HG03064 (cell line): ENCODE results near the gene NCS1.

Source experiments
- ATAC-seq: cut with Tn5 transposase; IDR thresholded peaks from one replicate; pipeline ENCODE4 v1.9.1; 2021; ENCODE audit warnings: low read depth; ENCODE audit not compliant: unreplicated experiment

Gene NCS1

DNA sequence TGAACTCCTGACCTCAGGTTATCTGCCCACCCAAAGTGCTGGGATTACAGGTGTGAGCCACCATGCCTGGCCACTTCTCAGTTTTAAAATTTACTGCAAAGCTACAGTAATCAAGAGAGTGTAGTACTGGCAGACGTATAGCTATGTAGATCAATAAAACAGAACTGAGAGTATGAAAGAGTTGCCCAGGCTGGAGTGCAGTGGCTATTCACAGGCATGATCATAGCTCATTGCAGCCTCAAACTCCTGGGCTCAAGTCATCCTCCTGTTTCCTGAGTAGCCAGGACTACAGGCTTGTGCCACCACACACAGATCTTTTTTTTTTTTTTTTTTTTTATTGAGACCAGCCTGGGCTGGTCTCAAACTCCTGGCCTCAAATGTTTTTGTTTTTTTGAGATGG lies 26.5 kb upstream of the NCS1 start:
- no peak for ATAC-seq

DNA sequence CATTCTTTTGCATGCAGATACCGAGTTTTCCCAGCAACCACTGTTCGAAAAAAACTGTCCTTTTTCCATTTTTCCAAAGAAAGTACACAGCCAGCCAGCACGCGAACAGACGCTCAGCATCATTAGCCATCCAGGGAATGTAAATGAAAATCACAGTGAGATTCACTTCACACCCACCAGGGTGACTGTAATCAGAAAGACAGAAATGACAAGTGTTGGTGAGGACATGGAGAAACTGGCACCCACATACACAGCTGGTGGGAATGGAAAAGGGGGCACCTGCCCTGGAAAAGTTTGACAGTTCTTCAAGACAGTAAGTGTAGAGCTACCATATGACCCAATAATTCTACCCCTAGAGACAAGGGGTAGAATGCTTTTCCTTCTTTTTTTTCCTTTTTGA lies 25.0 kb upstream of the NCS1 start:
- ATAC-seq = no peak

DNA sequence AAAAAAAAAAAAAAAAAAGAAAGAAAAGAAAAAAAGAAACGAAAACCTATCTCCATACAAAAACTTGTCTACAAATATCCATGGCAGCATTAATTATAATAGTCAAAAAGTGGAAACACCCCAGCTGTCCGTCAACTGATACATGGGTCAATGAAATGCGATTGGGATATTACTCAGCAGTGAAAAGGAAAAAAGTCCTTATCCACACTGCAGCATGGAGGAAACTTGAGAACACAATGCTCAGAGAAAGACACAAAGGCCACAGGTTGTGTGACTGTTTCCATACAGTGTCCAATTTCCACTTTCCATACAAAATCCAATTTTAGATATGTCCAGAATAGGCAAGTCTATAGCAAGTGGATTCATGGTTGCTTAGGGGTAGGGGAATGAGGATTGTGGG lies 24.3 kb upstream of the NCS1 start:
- no peak for ATAC-seq

DNA sequence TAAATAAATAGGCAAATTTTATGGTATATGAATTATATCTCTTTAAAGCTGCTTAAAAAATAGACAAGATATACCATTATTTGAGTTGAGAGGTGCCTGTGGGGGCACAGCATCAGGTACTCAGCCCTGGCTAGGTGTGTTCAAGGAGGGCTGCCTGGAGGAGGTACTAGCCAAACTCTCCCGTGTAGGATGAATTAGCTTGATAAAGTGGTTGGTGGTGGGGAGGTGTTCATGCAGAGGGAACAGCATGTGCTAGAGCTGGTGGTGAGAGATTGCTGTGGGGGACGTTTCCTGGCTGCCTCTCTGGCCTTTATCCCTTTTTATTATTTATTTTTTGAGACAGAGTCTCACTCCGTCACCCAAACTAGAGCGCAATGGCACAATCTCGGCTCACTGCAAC lies 23.2 kb upstream of the NCS1 start:
- ATAC-seq = no peak

DNA sequence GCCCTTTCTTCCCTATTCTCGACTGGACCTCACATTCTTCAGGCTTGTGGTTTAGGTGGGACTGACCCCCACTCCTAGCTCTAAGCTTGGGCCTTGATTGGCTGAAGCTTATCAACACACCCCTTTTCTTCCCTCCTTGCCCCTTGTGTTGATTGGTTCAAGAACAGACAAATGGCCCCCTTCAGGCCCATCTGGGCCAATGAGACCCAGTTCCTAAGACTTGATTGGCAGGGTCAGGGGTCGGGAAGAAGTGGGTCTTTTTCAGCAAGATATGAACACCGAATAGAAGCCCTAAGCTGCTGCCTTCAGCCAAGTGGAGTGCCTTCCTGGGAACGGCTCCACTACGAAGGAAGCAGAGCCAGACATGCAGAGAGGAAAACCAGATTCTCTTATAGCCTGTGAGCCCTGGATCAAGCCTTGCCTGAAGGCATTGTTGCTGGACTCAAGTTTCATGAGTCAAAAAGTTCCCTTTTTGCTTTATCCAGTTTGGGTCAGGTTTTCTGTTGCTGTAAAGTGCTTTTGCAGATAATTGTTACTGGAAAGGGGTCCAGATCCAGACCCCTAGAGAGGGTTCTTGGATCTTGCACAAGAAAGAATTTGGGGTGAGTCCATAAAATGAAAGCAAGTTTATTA lies 22.4 kb upstream of the NCS1 start:
- ATAC-seq = no peak

DNA sequence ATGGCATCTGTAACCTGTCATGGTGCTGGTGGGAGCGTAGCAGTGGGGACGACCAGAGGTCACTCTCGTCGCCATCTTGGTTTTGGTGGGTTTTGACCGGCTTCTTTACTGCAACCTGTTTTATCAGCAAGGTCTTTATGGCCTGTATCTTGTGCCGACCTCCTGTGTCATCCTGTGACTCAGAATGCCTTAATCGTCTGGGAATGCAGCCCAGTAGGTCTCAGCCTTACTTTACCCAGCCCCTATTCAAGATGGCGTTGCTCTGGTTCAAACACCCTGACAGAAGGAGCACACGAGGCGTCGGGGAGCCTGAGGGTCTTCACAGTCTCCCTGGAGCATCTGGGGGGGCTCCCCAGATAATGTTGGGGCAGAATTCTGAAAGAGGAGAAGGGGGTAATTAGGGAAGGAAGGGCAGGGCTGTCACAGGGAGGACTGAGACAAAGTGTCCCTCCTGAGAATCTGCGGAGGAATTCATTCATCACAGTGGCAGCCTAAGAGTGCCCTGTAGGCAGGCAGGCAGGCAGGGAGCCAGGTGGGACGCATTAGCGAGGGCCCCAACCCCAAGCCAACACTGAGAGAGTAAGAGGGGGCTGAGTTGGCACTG lies 21.3 kb upstream of the NCS1 start:
- ATAC-seq = no peak

DNA sequence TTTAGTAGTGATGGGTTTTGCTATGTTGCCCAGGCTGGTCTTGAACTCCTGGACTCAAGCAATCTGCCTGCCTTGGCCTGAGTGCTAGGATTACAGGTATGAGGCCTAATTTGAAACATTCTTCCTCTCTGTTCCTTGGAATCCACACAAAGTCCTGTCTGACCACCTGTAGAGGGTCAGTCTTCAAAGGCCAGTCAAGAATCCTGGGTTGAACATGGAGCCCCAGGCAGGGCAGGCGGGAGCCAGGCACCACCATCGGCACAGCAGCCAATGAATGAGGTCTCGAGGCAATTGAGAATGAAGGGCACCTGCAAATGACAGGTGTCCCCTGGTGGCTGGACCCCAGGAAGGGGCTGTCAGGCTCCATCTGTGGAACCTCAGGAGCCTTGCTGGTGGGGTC lies 17.4 kb upstream of the NCS1 start:
- ATAC-seq = no peak

DNA sequence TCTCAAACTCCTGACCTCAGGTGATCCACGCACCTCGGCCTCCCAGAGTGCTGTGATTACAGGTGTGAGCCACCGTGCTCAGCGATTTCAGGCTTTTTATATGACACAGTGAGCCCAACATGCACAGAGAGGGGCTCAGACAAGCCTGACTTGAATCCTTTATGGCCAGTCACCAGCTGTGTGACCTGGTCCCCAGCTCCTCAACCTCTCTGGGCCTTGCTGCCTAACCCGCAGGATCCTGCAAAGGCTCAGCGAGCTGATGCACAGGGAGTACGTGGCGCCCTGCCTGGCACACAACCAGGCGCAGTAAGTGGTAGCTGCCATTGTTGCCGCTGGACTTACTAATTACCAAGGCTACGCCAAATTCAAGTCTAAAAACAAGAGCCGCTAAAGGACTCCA lies 16.6 kb upstream of the NCS1 start:
- ATAC-seq = no peak

DNA sequence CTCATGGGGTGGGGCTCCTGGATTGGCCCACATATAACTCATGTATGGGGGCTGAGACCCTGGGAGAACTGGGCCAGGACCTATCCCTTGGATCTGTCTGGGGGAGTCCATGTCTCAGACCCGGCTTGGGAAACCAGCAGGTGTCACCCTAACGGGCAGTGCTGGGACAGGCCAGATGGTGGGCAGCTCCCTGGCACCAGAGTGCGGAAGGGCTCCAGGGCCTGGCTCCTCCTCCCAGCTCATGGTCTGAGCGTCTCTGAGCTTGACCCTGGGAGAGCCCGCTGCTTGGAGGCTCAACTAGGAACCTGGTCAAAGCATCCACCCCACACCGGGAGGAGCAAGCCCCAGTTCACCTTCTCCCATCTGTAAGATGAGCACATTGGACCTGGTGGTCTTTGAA lies 15.5 kb upstream of the NCS1 start:
- no peak for ATAC-seq

DNA sequence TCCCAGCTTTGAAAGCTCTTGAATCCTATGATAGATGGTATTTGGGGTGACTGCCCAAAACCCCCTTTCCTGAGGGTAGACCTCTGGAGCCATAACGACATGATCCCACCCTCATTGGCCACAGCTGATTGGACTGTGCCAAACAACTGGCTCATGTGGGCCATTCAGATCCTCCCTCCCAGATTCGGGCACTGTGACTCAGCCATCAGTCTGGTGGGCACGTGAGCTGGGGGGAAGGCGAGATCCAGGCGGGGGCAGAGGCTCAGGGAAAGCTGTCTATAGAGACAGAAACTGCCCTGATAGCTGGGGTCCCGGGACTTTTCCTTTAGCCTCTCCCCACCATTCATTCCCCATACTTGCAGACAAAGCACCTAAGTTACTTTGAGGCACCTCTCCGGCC lies 15.1 kb upstream of the NCS1 start:
- no peak for ATAC-seq

DNA sequence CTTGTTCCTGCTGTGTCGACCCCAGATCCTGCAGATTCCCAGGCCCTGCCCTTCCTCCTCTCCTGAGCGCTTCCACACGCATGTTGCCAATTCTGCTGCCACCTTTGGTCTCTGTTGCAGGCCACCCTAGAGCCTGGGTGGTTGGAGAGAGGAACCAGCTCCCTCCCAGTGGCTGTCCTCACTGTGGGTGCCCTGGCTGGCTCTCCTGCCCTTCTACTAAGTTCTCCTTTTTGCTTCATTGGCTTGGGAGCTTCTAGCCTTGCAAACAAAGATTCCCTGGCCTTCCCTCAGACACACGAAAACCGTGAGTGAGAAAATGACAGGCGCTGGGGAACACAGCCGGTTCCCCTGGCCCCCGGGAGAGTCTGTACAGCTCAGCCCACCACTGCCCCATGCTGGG lies 14.2 kb upstream of the NCS1 start:
- ATAC-seq = no peak

DNA sequence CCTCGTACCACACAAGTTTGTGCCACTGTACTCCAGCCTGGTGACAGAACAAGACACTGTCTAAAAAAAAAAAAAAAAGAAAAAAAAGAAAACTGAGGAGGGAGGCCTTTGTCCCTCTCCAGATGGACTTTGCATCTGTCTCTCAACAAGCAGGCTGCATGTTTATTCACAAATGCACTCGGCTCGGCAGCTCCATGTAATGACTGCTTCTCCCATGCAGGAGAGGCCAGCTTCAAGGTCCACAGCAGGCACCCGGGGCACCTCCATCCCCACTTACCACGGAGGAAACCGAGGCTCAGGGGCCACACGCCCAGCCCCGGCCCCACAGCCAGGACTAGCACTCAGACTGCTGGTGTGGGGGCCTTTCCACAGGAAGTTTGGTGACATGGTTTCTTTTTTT lies 13.1 kb upstream of the NCS1 start:
- ATAC-seq = no peak

DNA sequence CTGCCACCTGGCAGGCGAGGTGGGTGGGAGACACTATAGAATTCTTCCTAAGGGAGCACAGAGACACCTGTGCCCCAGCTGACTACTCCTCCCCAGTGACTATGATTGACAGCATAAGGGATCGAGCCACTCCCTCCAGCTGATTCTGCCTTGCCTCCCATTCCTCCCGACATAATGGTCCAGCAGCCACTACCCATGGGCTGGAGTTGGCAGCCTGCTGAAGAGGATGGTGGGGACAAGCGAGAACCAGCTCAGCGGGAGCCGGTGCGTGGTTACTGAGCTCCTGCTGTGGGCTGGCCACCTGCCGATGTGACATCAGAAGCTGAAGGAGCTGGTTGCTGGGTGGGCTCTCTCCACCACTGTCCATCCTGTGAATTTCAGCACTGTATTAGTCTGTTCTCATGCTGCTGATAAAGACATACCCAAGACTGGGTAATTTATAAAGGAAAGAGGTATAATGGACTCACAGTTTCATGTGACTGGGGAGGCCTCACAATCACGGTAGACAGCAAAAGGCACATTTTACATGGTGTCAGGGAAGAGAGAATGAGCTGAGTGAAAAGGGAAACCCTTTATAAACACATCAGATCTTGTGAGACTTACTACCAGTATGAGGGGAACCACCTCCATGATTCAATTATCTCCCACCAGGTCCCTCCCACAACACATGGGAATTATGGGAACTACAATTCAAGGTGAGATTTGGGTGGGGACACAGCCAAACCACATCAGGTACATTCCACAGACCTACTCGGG lies 12.1 kb upstream of the NCS1 start:
- ATAC-seq = no peak

DNA sequence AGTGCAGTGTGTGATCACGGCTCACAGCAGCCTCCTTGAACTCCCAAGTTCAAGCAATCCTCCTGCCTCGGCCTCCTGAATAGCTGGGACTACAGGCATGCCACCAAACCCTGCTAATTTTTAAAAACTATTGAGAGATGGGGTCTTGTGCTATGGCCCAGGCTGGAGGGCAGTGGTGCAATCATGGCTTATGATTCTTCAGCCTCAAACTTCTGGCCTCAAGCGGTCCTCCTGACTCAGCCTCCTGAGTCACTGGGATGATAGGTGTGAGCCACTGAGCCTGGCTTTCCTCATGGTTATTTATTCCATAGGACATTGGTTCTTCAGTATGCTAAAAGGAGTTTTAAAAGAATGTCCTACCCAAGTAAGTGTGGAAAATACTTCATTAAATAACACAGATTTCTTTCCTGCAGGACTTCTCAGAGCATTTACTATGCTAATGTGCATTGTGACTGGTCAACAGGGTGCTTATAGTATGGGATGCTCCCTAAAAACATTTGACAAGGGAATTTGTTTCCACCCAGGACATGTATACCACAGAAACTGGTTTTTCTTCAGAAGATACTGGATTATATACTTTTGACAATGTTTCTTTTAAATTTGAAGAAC lies 11.2 kb upstream of the NCS1 start:
- ATAC-seq = no peak

DNA sequence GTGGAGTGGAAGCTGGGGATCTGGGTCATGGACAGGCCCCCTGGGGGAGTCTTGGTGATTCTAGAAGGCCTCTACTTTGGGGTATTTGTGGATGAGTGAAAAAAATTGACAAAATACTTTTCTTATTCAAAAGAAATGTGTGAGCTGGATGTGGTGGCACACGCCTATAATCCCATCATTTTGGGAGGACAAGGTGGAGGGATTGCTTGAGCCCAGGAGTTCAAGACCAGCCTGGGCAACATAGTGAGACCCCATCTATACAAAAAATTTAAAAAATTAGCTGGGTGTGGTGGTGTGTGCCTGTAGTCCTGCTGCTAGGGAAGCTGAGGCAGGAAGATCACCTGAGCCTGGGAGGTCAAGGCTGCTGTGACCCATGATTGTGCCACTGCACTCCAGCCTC lies 6.6 kb upstream of the NCS1 start:
- no peak for ATAC-seq

DNA sequence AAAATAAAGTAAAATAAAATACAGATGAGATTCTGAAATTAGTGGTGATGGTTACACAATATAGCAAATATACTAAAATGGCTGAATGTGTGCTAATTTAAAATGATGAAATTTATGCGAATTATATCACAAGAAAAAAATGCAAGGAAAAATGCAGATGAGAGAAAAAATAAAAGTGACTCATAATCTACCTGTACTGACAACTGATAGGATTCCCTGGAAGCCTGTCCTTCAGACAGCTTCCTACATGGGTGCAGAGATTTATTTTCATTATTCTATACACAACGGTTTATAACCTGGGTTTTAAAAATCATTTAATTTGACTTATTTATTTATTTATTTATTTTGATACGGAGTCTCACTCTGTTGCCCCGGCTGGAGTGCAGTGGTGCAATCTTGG lies 5.8 kb upstream of the NCS1 start:
- ATAC-seq = no peak

DNA sequence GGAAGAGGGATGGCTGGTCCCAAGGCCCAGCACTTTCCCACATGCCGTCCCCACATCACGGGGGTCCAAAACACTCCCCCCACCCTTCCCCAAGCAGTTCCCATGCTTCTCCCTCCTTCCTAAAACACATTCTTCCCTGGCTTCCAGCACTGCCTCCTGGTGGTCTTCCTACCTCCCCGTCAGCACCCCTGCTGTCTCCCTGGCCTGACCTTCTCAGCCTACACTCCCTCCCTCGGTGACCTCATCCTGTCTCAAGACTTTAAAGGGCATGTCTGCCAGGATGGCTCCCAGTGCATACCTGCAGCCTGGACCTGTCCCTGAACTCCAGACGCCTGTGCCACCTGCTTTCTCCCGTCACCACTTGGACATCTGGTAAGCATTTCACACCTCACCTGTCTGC lies 4.3 kb upstream of the NCS1 start:
- ATAC-seq = no peak

DNA sequence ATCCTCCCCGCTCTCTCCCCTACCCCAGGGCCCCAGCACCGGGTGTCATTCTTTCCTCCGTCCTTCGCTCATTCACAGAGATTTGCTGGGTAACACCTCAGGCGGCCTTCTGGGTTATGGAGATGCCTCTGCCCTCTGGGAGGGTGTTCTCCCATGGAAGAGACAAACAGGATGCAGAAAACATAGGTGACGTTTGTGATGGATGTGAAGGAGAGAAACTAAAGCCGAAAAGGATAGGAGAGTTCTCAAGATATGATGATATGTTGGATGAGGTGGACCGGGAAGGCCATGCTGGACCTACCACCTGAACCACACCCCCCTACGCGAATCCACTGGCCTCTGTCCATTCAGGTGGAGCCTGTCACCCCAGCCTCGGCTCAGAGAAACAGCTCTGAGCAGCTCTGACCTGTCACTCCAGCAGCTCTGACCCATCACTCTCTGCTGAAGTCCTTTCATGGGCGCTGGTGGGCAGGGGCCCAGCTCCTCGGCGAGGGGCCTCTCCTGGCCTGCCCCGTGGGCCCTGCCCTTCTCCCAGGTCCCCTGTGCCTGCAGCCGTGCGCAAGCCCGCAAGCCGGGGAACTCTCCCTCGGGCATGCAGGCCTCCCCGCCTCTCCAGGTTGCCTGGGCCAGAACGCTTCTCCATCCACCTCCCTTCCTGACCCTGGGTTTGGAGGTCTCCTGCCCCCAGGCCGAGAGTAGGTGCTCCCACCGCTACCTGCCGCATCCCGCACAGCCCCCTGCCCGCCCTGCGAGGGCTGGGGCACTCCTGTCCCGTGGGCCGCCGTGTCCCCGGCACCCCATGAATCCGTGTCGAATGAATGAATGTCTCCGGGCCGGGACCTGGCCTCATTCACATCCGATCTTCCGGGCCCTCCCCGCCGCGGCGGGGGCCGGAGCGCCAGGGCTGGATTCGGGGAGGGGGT lies 717 bp upstream of the NCS1 start:
- ATAC-seq = no peak

DNA sequence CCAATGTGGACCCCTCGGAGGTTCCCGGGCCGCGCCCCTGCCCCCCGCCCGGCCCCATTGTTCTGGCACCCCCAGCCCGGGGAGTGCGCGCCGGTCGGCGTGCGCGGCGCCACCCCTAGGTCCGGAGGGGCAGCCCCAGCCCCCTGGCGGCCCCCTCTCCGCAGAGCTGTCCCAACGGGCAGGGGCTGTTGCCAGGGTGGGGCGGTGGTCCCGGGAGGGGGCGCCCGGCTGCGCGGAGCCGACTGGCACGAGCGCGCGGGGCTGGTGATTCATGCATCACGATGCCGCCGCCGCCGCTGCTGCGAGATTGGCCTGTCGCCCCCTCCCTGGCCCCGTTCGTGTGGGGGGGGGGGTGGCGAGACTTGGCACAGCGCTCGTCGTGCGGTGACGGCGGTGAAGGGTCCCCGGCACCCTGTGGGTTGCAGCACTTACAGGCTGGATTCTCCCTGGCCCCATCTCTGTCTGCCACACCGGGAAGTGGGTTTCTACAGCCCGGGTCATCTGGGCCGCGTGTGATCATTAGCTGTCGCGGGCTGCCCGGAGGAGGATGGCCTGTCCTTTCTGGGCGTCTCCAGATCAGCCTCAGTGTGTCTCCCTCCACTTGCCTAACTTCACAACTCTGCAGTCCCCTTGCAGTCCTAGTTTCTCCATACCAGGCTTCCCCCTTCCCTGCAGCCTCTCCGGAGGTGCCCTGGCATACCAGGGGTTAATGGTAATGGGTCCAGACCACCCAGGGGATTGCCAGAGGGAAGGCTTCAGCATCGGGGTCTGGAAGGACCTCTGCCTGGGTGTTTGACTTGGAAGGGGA lies 858 bp downstream of the NCS1 start:
- ATAC-seq = no peak

DNA sequence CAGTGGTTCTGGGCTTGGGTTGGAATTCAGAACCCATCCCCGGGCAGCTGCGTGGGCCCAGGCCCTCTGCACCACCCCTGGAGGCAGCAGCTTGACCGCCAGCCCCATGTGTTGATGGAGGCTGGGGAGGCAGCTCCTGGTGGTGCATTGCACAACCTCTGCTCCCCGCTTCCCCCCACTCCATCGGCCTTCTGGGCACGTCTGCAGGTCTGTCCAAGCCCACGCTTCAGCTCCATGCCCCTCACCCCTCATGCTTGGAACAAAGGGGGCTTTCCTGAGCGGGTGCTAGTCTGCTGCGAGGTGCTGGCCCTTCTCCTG lies 1.4 kb downstream of the NCS1 start:
- no peak for ATAC-seq
